GM21367 (cell line): ENCODE data around the gene CEP295NL.
"Not testable (repeated sequence)": the region's sequence is repeated elsewhere in the genome, so short reads cannot be mapped to it uniquely, and the experiment has no call there.

Experiments used
- ATAC-seq: cut with Tn5 transposase; IDR thresholded peaks from one replicate; pipeline ENCODE4 v1.9.1; 2021; ENCODE audit not compliant: unreplicated experiment

CEP295NL gene, protein sequence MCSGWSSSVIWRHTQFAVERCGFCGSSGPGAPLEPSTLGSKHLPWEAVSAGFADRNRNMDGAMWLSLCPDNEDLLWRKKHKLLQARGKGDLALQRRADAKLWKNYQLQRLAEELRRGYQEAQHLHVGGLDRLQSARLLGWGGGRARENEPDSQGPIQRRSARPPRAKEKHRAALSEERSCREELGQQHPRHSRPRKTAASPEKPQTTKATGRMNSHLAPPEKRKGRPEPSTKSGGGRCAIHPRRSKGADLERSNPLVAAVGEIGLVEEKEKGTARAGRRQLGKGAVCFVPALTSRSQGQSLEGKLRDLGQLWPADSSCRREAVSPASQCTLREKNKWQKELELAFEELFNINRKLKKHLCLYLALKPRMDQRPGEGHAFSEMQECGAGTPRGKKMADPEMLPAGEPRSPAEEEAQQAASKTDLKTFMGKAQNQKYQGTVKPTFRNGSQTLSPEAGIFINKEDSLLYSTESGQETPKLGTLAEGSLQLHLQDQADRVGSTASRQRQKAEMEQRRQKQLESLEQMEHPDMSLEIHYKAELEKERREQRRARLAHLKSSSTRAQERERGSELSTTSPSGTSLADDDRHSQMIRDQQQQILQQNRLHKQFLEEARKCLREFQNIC

DNA sequence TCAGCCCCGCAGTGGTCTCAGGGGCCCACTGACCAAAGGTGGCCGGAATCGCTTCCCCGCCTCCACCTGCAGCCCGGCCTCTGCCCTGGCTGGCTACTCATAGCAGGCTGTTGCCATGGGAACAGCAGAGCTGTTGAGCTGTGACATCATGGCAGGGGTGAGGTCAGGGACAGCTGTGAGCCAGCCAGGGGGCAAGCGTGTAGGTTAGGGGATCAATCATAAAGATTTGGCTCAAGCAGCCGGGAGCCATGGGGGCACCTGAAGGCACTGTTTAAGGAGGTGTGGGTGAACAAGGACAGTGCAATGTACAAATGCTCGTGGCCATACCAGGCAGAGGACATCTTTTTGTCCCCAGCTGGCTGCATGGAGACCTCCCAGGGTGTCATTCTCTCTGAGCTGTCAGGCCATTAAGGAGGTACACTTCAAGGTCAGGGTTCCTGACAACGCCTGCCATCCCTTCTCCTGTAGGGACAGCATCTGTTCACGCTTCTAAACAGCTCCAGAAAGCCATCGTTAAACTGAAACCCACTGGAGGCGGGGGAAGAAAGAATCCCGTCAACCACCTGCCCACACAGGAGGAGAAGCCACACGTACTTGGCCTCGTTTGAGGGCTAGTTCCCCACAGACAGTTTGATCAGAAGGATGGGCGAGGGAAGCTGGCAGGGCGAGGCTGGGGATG is at the start of gene CEP295NL:
TSS of gene CEP295NL (minus strand) at position 101 of the 679 bp plus-strand sequence. CDS start 1,373 bp downstream, outside the sequence.
- no peak for ATAC-seq

DNA sequence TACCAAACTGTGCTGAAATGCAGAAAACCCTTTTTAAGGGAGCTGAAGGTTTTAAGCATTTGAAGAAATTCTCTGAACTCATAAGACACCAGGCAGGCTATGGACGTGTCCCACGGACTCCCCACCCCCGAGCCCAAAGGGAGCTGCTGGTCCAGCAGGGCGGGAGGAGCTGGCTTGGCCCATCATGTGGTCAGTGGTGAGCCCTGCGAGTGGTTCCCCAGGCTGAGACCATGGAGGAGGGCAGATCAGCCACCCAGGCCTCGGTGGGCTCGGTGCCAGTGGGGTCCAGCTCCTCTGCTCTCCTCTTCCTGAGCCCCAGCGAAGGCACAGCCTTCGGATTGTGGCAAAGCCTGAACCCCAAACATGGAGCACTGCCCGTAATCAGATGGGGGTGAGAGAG is 49.7 kb upstream of the CEP295NL start:
- no peak for ATAC-seq

DNA sequence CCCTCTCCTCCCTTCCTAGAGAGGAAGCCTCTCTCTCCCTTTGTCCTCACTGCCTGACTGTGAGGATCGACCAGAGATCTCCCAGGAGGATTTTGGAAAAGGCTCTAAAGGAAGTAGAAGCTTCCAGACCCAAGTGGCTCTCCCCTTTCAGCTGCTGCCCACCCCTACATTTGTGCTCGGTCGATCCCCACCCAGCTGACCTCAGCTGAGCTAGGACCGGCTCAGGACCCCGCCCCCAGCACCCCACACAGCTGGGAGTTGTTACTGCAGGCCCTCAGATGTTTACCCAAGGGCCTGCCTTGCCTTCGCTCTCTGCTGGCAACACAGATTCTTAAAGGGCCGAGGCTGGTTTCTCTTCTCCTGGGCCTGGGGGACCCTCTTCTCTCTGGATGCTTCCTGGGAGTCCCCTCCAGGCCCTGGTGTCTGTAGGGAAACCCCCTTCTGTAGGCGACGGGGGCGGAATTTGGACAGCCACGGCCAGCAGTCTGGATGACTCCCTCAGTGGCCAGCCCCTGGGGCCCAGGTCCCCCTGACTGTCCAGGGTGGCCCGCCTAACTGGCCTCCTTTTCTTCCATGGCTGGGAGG is 49.1 kb upstream of the CEP295NL start:
- no peak for ATAC-seq

DNA sequence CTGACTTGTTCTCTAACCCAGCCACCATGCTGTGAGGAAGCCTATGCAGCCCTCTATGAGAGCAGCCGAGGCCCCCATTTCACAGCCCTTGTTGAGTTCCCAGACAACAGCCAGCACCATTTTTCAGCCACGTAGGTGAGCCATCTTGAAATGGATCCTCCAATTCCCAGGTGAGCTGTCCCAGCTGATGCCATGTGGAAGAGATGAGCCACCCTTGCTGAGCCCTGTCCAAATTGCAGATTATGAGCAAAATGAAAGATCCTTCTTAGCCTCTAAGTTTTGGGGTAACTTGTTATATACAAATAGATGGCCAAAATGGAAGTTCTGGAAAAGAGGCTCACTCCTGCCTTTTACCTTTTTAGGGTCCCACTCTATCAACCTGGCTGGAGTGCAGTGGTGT is 47.9 kb upstream of the CEP295NL start:
- ATAC-seq = no peak

DNA sequence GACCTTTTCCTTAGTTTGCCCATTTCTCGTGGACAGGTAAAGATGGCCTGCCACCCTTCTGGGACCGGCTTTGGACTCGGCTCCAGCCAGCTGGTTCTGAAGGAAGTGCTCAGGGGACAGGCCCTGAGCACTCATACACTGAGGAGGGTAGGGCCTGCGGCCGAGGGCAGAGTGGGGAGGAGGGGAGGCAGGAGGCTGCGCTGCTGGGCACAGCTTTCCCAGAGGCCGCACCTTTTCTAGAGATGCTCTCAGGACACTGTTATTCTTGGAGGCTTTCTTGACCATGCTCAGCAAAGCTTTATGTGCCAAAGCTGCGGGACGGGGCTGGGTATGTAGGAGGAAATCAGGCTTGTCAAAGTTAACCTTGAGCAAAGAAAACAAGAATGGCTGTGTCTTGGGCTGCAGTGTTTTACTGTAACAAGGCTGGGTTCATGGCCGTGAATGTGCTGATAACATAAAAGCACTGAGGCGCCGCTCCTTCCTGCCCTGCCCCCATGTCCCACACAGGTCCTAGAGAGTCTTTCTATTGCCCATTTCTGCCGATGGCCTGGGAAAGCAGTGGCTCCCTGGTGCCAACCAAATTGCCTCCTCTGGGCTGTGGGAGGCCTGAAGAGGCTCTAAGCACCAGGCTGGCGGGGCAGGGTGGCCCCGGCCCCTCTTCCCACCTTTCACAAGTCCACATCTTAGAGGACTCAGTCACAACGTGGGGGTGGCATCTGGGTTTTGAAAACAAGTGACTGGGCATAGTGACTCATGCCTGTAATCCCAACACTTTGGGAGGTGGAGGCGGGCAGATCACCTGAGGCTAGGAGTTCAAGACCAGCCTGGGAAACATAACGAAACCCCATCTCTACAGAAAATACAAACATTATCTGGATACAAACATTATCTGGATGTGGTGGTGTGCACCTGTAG is 44.5 kb upstream of the CEP295NL start:
- no peak for ATAC-seq

DNA sequence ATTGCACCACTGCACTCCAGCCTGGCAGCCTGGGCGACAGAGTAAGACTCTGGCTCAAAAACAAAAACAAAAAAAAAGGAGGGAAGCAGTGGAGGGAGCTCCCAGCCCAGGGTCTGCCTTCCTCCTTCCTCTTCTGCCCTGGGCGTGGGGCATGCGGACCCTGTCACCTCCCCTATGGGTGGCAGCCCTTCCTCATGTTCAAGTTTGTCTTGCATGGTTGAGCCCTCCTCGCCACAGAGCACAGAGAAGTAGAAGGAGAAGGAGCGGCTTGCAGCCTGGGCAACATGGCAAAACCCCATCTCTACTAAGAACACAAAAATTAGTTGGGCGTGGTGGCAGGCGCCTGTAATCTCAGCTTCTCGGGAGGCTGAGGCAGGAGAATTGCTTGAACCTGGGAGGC is 43.6 kb upstream of the CEP295NL start:
- no peak for ATAC-seq

DNA sequence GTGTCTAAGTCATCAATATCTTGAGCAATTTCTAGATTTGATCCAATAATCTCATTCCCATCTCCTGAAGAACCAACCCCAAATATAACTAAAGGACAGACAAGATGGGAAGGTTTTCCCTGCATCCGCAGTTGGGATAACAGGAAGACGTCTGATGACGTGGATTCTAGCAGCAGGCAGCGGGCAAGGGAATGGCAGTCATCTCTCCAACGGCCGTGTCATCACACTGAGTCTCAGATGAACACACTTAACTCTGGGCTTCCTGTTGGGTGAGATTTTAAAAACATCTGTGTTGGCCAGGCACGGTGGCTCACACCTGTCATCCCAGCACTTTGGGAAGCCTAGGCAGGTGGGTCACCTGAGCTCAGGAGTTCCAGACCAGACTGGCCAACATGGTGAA is 43.1 kb upstream of the CEP295NL start:
- no peak for ATAC-seq

DNA sequence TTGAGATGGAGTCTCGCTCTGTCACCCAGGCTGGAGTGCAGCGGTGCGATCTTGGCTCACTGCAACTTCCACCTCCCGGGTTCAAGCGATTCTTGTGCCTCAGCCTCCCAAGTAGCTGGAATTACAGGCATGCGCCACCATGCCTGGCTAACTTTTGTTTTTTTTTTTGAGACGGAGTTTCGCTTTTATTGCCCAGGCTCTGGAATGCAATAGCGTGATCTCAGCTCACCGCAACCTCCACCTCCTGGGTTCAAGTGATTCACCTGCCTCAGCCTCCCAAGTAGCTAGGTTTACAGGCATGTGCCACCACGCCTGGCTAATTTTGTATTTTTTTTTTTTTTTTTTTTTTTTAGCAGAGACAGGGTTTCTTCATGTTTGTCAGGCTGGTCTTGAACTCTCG is 42.5 kb upstream of the CEP295NL start:
- ATAC-seq = not testable (repeated sequence)

DNA sequence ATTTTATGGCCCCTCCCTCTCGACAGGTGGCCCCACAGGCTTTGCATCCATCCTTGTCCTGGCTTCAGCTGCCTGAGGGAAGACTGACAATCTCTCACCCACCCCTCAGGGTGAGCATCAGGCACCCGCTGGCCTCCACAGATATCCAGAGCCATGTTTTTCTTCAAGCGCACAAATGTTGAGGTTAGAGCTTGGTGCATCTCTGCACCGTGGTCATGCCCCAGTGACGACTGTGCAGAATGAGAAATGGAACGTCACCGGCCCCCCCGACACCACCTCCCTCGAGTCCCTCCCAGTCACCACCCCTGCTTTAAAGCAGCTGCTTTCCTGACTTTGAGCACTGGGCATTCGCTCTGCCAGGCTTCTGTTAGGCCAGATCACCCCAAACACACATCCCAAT is 42.0 kb upstream of the CEP295NL start:
- ATAC-seq = no peak

DNA sequence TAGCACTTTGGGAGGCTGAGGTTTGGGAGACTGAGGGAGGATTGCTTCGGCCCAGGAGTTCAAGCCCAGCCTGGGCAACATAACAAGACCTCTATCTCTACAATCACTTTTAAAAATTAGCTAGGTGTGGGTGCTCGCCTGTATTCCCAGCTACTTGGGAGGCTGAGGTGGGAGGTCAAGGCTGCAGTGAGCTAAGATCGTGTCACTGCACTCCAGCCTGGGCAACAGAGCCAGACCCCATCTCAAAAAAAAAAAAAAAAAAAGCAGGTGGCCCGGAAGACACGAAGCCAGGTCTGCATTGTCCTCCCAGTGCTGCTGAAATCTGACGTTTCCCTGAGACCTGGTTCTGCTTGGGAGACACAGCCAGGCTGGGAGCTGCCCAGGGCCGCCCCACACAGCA is 41.0 kb upstream of the CEP295NL start:
- ATAC-seq = no peak

DNA sequence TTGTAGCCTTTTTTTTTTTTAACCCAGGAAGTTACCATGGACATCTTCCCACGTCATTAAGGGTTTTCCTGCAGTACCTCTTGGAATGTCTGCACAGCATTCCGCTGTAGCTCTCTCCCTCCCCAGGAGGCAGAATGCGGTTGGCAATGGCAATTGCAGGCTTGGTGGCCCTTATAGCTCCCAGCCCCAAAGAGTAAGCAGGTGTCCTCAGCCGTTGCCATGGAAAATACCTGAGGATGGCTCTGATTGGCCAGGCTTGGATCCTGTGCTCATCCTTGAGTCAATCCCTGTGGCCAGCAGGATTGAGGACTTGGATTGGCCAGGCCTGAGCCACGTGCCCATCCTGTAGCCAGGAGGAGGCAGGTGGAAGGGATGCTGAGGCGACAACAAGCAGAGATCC is 37.7 kb upstream of the CEP295NL start:
- no peak for ATAC-seq

DNA sequence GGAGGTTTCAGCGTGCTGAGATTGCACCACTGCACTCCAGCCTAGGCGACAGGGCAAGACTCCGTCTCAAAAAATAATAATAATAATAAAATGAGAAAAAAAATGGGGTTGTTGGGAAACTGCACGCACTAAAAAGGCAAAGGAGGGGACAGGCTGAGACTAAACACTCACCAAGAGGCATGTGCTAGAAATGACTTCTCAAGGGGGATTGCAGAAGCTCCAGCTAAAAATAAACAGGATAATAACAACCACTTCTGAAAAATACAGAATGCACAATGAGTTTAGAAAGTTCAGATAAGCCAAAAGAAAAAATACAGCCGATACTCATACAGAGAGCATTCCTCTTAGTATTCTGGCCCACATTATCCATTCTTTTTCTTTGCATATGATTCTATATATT is 37.3 kb upstream of the CEP295NL start:
- ATAC-seq = no peak

DNA sequence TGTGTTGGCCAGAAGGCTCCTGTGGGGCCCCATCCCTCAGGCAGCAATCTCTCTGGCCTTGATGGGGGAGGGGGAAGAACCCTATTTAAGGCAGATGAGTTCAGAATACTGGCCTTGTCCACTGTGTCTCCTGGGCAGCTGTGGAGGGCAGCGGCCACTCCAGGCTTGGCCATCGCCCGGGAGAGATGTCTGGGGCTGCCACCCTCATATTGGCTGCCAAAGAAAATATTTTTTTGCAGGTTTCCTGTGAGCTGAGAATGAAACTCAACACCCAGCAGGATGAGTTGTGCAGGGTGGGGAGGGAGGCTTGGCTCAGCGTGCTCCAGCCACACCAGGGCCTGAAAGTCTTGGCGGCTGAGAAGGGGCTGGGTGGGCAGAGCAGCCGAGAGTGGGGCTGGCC is 36.6 kb upstream of the CEP295NL start:
- no peak for ATAC-seq

DNA sequence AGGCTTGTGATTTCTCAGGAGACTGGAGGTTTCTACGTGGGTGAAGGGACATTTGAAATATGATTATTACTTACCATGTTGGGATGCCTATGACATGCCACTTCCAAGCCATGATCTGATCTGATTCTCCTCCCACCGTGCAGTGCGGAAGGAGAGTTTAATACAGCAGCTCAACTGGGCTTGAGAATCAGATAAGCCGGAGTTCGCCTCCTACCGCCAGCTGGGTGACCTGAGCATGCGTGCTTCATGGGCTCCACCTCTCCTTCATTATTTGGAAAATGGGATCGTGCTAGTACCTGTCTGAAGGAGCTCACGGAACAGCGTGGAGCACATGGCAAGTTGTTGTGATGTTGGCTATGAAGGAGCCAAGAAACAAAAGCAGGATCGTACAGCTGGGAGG is 34.6 kb upstream of the CEP295NL start:
- no peak for ATAC-seq

DNA sequence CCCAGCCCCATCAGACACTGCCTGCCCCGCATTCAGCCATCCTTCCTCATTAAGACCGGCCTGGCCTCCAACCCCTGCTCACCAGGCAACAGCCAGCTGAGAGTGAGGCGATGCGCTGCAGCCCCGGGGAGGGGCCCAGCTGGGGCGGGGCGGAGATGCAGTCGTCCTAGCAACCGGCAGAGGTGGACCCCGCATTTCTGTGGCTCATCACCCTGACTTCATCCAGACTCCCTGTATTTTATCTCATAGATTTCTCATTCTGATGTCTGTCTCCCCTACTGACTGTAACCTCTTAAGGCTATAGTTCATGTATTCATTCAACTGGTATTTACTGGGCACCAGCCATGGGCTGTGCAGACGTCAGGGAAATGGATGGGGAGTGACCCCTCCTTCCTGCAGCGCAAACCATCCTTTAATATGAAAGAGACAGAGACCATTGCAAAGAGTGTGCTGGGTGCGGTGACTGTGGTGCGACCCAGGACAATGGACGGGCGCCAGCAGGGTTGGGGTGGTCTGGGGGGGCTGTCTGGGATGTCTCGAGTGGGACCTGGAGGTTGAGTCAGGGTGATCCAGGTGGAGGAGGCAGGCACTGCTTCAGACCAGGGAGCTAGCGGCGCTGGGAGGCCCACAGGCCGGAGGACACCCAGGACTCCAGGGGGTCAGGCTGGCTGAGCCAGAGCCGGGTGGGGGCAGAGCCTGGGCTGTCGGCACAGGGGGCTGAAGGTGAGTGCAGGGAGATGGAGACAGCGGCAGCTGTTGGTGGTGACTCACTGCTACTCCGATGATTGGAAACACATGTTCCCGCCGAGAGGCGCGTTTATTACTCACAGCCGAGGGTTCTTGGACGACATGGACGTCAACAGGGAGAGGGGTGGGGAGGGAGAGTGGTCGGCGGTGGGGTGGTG is 32.7 kb upstream of the CEP295NL start:
- no peak for ATAC-seq

DNA sequence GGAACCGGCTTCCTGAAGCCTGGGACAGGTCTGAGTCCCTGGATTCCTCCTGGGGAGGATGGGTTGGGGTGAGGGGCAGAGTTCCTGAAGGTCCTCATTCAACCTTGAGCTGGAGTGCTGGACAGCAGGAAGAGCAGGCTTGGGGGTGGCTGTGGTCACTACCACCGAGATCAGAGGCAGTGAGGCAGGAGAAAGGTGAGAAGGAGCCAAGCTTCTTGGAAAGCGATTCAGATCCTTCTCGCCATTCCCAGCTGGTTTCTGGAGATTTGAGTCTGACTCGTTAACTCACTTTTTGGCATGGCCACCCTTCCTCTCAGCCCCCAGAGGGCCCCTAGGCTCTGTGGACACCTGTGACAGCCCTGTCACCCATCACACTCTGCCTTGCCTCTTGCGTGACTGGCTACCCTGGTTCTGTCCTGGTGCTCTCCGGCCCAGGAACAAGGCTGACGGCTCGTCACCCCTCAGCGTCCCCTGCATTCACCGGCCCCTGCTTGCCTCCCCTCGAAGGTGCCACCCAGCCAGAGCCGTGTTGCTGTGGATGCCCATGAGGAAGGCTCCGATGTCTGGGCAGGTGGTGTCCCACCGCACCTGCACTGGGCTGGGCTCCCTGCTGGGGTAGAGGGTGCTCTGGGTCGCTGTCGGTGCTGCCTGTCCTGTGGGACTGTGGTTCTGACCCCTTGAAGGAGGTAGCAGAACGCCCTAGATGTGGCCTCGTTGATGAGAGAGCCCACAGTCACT is 31.8 kb upstream of the CEP295NL start:
- no peak for ATAC-seq

DNA sequence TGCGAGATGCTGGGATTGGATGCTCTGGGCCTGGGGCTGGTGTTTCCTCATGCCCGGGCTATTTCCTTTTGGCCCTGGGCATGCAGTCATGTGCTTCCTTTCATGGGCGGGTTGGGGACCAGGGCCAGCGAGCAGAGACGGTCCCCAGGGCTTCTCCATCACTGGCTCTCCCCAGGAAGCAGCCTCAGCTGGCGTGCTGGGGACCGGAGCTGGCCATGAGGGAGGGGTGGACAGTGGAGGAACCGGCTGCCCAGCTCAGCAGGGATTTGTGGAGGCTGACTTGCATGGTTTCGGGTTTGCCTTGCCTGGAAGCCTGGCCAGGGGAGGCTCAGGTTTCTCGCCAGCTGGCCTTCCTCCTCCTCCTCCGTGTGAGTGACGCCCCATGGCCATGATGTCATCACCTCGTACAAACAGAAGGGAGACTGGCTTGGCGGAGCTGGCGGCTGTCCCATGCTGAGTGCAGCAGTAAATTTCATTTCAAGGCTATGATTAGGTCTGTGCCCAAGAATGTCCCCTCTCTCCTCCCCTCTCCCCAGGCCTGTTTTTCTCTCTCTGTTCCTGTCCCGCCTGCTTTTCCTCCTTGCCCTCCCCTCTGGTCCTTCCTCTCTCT is 31.1 kb upstream of the CEP295NL start:
- no peak for ATAC-seq
